AG10803 (cell line): Measurements from ENCODE around the gene TSPAN32.

Experiments used
- DNase-seq: peaks from one replicate; pipeline ENCODE4 v3.0.0; 2010; ENCODE audit warnings: low read depth
- H3K4me3 ChIP-seq: 2 replicates; pipeline ENCODE4 v1.5.1; 2011; ENCODE audit warnings: mild to moderate bottlenecking, low read length, control low read depth
- TF ChIP-seq, protein P1 (sequence below): conservative IDR thresholded peaks from 2 replicates; pipeline ENCODE4 v1.5.1; 2011; ENCODE audit warnings: mild to moderate bottlenecking, low read length, control low read depth, inconsistent platforms

Gene TSPAN32

DNA sequence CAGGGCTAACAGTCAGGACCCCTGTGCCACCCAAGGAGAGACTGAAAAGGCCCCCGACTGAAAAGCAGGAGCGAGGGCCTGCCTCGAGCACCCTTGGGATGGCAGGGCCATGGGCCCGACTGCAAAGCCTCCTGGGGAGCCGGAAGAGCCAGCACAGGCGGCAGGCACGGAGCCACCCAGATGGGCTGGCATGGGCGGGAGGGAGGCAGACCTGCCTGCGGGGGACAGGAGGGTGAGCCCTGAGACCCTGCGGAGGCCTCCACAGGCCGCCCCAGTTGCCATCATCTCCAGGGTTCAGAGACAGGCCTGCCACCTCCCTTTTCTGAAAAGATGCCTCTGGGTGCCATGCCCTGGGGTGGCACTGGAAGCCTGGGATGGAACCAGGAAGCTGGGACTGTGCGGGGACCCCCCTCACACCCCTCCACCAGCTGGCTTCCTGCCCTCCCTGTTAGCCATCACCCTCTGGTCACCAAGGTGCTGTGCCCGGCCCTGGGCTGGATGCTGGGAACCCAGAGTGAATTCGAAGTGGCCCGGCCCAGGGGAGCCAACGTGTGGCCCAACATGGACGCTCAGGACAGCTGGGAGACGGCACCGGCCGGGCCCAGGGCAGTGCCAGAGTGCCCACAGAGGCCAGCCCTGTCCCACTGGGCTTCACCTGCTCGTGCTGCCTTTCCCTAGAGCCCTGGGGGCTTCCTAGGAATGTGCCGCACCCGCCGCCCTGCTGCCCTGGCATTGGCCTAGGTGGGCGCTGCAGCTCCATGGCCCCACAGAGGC lies 13.8 kb downstream of the TSPAN32 start:
- DNase-seq = no peak
- TF ChIP-seq, protein P1, sequence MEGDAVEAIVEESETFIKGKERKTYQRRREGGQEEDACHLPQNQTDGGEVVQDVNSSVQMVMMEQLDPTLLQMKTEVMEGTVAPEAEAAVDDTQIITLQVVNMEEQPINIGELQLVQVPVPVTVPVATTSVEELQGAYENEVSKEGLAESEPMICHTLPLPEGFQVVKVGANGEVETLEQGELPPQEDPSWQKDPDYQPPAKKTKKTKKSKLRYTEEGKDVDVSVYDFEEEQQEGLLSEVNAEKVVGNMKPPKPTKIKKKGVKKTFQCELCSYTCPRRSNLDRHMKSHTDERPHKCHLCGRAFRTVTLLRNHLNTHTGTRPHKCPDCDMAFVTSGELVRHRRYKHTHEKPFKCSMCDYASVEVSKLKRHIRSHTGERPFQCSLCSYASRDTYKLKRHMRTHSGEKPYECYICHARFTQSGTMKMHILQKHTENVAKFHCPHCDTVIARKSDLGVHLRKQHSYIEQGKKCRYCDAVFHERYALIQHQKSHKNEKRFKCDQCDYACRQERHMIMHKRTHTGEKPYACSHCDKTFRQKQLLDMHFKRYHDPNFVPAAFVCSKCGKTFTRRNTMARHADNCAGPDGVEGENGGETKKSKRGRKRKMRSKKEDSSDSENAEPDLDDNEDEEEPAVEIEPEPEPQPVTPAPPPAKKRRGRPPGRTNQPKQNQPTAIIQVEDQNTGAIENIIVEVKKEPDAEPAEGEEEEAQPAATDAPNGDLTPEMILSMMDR = no peak
- H3K4me3 ChIP-seq = no peak overlapping the region

DNA sequence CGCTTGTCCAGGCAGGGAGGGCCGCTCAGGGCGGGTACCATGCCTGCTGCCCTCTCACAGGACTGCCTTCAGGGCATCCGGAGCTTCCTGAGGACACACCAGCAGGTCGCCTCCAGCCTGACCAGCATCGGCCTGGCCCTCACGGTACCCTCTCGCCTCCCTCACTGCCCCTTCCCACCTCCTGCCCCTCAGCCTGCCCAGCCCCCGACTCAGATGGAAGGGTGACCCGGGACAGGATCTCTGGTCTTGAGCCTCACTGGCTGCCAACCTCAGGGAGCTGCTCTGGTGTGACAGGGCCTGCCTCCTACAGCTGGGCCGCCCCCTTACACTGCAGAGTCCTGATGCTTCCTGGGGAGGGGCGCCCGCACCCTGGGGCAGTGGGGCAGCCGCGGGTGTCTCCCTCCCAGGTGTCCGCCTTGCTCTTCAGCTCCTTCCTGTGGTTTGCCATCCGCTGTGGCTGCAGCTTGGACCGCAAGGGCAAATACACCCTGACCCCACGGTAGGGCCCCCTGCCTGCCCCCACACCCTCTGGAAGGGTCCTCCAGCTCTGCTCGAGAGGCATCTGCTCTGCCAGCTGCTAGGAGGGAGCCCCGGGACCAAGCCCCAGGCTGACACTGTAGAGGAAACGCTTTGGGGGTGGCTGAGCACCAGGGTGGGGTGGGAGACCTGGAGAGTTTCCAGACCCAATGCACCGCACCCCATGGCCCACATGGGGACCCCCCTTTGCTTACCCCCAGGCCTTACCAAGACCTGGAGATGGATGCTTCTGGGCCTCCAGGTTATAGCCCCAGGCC lies 14.6 kb downstream of the TSPAN32 start:
- TF ChIP-seq, protein P1 = no peak
- H3K4me3 ChIP-seq = no peak overlapping the region
- no peak for DNase-seq

DNA sequence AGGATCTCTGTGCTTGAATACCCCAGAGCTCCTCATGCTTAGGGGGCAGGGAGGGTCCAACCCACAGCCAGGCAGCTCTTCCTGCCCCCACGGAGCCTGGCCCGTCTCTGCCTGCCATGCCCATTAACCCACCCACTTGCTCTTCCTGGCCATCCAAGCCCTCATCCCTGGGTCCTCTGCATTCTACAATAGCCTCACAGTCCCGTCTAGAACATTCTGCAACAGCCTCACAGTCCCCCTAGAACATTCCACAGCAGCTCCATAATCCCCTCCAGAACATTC lies 15.1 kb downstream of the TSPAN32 start:
- TF ChIP-seq, protein P1 = no peak
- no peak overlapping the region for H3K4me3 ChIP-seq

DNA sequence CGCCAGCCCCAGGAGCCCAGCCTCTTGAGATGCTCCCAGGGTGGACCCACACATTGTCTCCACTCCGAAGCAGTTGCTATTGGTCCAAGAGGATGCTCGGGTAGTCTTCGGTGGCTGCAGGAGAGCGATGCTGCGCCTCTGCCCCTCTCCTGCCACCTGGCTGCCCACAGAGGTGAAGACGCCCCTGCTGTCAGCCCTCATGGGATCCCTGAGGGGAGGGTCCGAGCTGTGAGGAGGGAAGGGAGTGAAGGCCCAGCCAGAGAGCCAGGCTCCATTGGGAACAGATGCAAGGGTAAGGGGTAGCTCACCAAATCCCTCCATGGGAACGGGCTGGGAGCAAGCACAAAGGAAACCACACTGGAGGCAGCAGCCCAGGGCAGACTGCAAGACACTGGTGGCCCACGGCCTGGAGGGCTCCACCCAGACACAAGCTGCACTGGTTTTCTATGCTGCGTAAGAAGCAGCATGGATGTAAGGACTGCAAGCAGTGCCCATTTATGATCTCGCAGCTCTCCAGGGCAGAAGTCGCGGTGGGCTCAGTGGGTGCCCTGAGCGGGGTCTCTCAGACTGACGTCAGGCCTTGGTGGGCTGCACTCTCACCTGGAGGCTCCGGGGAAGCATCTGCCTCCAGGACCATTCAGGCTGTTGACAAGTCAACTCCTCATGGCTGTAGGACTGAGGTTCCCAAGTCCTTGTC lies 15.7 kb downstream of the TSPAN32 start:
- no peak for DNase-seq
- no peak overlapping the region for H3K4me3 ChIP-seq
- TF ChIP-seq, protein P1 = no peak

More for the DNA sequence above, 15.1 kb downstream of the TSPAN32 start:
- no peak for DNase-seq

DNA sequence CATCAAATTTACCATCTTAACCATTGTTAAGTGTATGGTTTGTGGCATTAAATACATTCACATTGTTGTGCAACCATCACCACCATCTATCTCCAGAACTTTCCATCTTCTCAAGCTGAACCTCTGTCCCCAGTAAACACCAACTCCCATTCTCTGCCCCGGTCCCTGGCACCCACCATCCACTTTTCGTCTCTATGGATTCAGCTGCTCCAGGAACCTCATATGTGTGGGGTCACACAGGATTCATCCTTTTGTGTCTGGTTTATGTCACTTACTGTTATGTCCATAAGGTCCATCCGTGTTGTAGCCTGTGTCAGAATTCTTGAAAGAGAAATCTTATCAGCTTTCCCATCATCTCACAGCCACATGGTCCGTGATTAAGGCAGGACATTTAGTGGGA lies 16.3 kb downstream of the TSPAN32 start:
- no peak for DNase-seq
- H3K4me3 ChIP-seq = no peak overlapping the region
- TF ChIP-seq, protein P1 = no peak

DNA sequence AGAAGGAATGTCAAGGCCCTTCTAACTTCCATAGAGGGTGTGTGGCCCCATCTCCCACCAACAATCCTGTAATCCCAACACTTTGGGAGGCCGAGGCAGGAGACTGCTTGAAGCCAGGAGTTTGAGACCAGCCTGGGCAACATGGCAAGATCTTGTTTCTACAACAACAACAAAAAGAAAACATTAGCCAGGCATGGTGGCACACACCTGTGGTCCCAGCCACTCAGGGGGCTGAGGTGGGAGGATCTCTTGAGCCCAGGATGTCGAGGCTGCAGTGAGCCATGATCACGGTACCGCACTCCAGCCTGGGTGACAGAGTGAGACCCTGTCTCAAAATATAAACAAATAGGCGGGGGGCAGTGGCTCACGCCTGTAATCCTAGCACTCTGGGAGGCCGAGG lies 16.9 kb downstream of the TSPAN32 start:
- TF ChIP-seq, protein P1 = no peak
- DNase-seq = no peak
- H3K4me3 ChIP-seq = no peak overlapping the region
